KMS-11 (cell line): ENCODE results near the gene ALG2.
"Not testable (repeated sequence)": the region's sequence is repeated elsewhere in the genome, so short reads cannot be mapped to it uniquely, and the experiment has no call there.

Source experiments
- H2AFZ ChIP-seq: fragments of 200-600 bp; sonication (generic); 2 replicates; pipeline ENCODE4 v1.6.1; 2016; ENCODE audit warnings: antibody characterized with exemption, mixed run types, low read depth
- H3K27ac ChIP-seq: fragments of 200-600 bp; sonication (generic); 2 replicates; pipeline ENCODE4 v1.6.1; 2016; ENCODE audit warnings: mild to moderate bottlenecking, mixed run types
- H3K27me3 ChIP-seq: fragments of 200-600 bp; sonication (generic); 2 replicates; pipeline ENCODE4 v1.6.1; 2017; ENCODE audit warnings: mild to moderate bottlenecking, low read depth, mixed run types, moderate library complexity; ENCODE audit not compliant: insufficient read depth
- H3K36me3 ChIP-seq: fragments of 200-600 bp; sonication (generic); 2 replicates; pipeline ENCODE4 v1.6.1; 2017; ENCODE audit warnings: mild to moderate bottlenecking, mixed run types; ENCODE audit not compliant: insufficient read depth
- H3K4me1 ChIP-seq: fragments of 200-600 bp; sonication (generic); 2 replicates; pipeline ENCODE4 v1.6.1; 2016; ENCODE audit warnings: mild to moderate bottlenecking, low read depth, mixed run types; ENCODE audit not compliant: poor library complexity, severe bottlenecking
- H3K4me2 ChIP-seq: fragments of 200-600 bp; sonication (generic); 2 replicates; pipeline ENCODE4 v1.7.0; 2016; ENCODE audit warnings: mild to moderate bottlenecking, mixed run types
- H3K4me3 ChIP-seq: fragments of 200-600 bp; sonication (generic); IDR thresholded peaks from 2 replicates; pipeline ENCODE4 v1.6.1; 2017; ENCODE audit warnings: low read depth, low read length, mixed read lengths; ENCODE audit not compliant: insufficient read depth
- H3K79me2 ChIP-seq: fragments of 200-600 bp; sonication (generic); 2 replicates; pipeline ENCODE4 v1.6.1; 2016; ENCODE audit warnings: low read depth, mixed run types; ENCODE audit not compliant: insufficient read depth
- H3K9ac ChIP-seq: fragments of 200-600 bp; sonication (generic); 2 replicates; pipeline ENCODE4 v1.6.1; 2016; ENCODE audit warnings: mild to moderate bottlenecking, mixed run types
- H4K20me1 ChIP-seq: fragments of 200-600 bp; sonication (generic); 2 replicates; pipeline ENCODE4 v1.6.1; 2016; ENCODE audit warnings: mild to moderate bottlenecking, mixed run types; ENCODE audit not compliant: insufficient read depth
- TF ChIP-seq, protein P1 (sequence below): fragments of 200-600 bp; sonication (generic); conservative IDR thresholded peaks from 2 replicates; pipeline ENCODE4 v1.6.1; 2017; ENCODE audit warnings: low read depth, mild to moderate bottlenecking, antibody characterized with exemption, low read length, moderate library complexity, mixed read lengths

Gene ALG2

DNA sequence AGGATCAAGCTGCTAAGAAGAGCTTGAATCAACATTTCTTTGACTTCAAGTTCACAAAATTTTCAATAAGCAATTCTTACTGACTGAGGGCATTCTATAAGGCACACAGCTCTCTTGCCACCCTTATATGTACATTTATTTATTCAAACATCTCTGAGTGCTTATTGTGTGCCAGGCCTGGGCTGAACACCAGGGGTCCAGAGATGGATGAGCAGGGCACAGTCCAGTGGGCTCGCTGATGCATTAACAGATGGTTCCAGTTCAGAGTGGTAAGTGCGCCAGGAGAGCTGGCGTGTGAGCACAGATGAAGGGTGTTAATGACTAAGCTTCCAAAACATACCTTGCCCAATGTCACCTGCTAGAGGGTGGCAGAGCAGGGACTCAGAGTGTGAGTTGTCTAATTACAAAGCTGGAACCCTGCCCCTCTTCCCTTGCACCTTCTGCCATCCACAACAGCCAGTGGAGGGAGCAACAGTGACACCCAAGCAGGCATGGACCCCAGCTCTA, 24.6 kb downstream of the ALG2 start:
- H3K4me2 ChIP-seq: no peak overlapping the region
- H3K27ac ChIP-seq: no peak overlapping the region
- no peaks in the 10 kb centered on the region for H3K79me2 ChIP-seq
- H3K36me3 ChIP-seq: no peaks in the 10 kb centered on the region
- H2AFZ ChIP-seq: no peak overlapping the region
- no peak overlapping the region for H3K9ac ChIP-seq
- H4K20me1 ChIP-seq: no peaks in the 10 kb centered on the region
- TF ChIP-seq, protein P1, sequence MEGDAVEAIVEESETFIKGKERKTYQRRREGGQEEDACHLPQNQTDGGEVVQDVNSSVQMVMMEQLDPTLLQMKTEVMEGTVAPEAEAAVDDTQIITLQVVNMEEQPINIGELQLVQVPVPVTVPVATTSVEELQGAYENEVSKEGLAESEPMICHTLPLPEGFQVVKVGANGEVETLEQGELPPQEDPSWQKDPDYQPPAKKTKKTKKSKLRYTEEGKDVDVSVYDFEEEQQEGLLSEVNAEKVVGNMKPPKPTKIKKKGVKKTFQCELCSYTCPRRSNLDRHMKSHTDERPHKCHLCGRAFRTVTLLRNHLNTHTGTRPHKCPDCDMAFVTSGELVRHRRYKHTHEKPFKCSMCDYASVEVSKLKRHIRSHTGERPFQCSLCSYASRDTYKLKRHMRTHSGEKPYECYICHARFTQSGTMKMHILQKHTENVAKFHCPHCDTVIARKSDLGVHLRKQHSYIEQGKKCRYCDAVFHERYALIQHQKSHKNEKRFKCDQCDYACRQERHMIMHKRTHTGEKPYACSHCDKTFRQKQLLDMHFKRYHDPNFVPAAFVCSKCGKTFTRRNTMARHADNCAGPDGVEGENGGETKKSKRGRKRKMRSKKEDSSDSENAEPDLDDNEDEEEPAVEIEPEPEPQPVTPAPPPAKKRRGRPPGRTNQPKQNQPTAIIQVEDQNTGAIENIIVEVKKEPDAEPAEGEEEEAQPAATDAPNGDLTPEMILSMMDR: no peak
- H3K4me1 ChIP-seq: no peaks in the 10 kb centered on the region
- H3K27me3 ChIP-seq: no peaks in the 10 kb centered on the region
- no peak overlapping the region for H3K4me3 ChIP-seq

DNA sequence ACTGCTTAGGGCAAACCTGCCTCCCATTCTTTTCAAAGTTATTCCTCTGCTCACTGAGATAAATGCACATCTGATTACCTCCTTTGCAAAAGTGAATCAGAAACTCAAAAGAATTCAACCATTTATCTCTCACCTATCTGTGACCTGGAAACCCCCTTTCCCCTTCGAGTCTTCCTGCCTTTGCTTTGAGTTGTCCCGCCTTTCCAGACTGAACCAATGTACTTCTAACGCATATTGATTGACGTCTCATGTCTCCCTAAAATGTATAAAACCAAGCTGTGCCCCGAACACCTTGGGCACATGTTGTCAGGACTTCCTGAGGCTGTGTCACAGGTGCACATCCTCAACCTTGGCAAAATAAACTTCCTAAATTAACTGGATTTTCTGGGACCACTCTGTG, 25.3 kb downstream of the ALG2 start:
- not testable (repeated sequence) for H3K27ac ChIP-seq, H3K9ac ChIP-seq, H2AFZ ChIP-seq, H3K27me3 ChIP-seq, H4K20me1 ChIP-seq, H3K4me1 ChIP-seq, H3K79me2 ChIP-seq, H3K36me3 ChIP-seq, H3K4me3 ChIP-seq, H3K4me2 ChIP-seq

DNA sequence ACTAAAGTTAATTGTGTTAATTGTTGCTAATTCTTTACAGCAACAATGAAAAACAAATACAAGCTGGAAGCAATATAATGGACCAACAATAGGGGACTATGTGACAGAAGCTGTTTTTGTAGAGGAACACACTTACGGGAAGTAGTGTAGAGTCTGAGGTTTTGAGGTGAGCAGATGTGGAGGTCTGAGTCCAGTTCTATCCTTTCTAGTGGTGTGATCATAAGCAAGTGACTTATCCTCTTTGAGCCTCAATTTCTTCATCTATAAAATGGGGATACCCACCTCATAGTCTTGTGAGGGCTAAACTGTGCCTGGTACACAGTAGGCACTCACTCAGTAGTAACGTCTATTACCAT, 28.3 kb downstream of the ALG2 start:
- Histone ChIP-seq H3K79me2 (no peaks in the 10 kb centered on the region), H3K4me1 (no peaks in the 10 kb centered on the region), H3K27me3 (no peaks in the 10 kb centered on the region), H3K9ac (no peak overlapping the region), H2AFZ (no peak overlapping the region), H4K20me1 (no peaks in the 10 kb centered on the region), H3K4me2 (no peak overlapping the region), H3K27ac (no peak overlapping the region), H3K36me3 (no peaks in the 10 kb centered on the region), H3K4me3 (no peak overlapping the region)
- TF ChIP-seq, protein P1: no peak

DNA sequence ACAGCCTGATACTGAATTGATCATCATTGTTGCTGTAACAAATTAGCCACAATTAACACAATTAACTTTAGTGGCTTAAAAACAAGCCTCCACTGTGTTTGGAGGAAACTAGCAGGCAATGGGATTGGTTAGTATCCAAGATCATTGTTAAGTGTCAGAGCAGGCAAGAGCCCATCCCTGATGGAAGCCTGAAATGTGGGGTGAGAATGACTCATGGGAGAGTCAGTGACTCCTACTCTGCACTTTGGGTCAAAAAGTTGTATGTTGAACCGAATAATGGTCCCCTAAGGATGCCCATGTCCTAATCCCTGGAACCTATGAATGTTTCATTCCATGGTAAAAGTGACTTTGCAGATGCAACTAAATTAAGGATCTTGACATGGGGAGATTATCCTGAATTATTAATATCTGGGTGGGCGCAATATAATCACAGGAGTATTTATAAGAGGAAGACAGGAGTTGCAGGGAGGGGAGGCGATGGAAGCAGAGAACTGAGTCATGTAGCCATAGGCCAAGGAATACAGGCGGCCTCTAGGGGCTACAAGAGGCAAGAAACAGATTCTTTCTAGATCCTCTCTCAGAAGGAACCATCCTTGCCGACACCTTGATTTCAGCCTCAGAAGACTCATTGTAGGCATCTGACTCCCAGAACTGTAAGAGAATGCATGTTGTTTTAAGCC, 28.8 kb downstream of the ALG2 start:
- Histone ChIP-seq H3K4me3 (no peak overlapping the region), H3K9ac (no peak overlapping the region), H3K27ac (no peak overlapping the region), H3K4me1 (no peaks in the 10 kb centered on the region), H3K27me3 (no peaks in the 10 kb centered on the region), H3K4me2 (no peak overlapping the region), H4K20me1 (no peaks in the 10 kb centered on the region), H2AFZ (no peak overlapping the region), H3K79me2 (no peaks in the 10 kb centered on the region), H3K36me3 (no peaks in the 10 kb centered on the region)
- TF ChIP-seq, protein P1: no peak

DNA sequence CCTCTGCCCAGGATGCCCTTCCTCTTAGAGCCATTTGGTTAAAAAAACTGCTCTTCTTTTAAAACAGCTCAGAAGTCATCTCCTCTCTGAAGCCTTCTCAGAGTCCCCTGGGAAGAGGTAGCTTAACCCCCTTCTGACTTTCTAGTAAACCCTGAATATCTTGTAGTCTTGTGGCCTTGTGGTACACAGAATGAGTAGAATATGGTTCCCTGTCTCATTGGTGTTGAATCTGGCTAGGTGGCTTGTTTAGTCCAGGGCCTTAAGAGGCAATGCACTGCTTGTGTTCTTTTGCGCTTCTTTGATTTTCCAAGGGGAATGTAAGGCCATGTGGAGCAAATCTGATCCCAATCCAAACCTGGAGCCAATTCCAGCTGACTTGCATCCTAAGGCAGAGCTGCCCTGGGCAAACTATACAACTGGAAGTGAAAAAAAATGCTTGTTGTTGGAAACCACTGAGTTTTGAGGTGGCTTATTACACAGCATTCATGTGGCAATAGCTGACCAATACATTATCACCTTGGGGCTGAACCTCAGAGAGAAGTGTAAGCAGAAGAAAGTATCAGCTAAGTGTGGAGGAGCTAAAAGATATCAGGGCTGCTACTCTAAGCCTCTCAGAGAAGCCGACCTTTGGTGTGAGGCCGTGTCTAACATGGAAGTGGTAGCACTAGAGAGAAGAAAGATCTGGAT, 31.0 kb downstream of the ALG2 start:
- no peaks in the 10 kb centered on the region for H4K20me1 ChIP-seq

More for the DNA sequence above, 31.0 kb downstream of the ALG2 start:
- H3K4me1 ChIP-seq: no peaks in the 10 kb centered on the region
- H3K36me3 ChIP-seq: no peaks in the 10 kb centered on the region
- H2AFZ ChIP-seq: no peak overlapping the region
- H3K27me3 ChIP-seq: no peaks in the 10 kb centered on the region
- no peak overlapping the region for H3K27ac ChIP-seq
- no peak overlapping the region for H3K4me2 ChIP-seq
- no peaks in the 10 kb centered on the region for H3K79me2 ChIP-seq
- H3K4me3 ChIP-seq: no peak overlapping the region
- TF ChIP-seq, protein P1: no peak
- H3K9ac ChIP-seq: no peak overlapping the region
